ENCODE results near the gene NPTX1.

- no peak for TF ChIP-seq POLR2A (IDR thresholded peaks at IDR 0.05)
- no peak for TF ChIP-seq CTCF (IDR thresholded peaks at IDR 0.05)
- no peak for TF ChIP-seq EP300 (IDR thresholded peaks at IDR 0.05; ENCODE audit: low read depth)
- TF ChIP-seq POLR2AphosphoS5 (IDR thresholded peaks at IDR 0.05) = no peak
Observed at GRCh38 chr17:80472996-80473395, 3.4 kb downstream of the NPTX1 start.
